DOHH2 (cell line): ENCODE data around the gene HINFP.
A peak's percentile ranks its signal among the peaks of the same experiment; 100 is the strongest.

Experiments
- EZH2phosphoT487 ChIP-seq: fragments of 200-600 bp; sonication (generic); IDR thresholded peaks from 2 replicates; pipeline ENCODE4 v1.6.1; 2017; ENCODE audit warnings: borderline replicate concordance, mild to moderate bottlenecking, antibody characterized with exemption, low read length, moderate library complexity, mixed read lengths
- TF ChIP-seq, protein P1 (sequence below): fragments of 200-600 bp; sonication (generic); IDR thresholded peaks from one replicate; pipeline ENCODE4 v1.5.1; 2014; ENCODE audit warnings: antibody characterized with exemption, mild to moderate bottlenecking, low read depth, low read length; ENCODE audit not compliant: poor library complexity, severe bottlenecking

DNA sequence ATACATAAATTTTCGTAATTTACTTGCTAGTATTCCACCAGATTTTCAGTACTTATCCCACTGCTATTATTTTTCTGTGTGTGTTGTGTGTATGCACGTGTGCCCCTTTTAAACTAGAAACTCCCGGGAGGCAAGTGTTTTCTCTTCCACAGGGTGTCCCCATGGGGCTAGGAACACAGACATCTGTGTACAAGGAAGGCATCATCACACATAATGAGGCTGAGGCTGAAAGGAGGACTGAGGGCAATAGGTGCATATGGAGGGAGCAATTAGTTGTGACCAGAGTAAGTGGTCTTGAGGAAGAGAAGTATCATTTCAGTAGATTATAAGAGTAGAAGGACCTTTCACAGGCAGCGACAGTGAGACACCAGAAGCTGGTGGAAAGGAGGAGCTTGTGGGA lies 17.6 kb upstream of the HINFP start:
- TF ChIP-seq, protein P1, sequence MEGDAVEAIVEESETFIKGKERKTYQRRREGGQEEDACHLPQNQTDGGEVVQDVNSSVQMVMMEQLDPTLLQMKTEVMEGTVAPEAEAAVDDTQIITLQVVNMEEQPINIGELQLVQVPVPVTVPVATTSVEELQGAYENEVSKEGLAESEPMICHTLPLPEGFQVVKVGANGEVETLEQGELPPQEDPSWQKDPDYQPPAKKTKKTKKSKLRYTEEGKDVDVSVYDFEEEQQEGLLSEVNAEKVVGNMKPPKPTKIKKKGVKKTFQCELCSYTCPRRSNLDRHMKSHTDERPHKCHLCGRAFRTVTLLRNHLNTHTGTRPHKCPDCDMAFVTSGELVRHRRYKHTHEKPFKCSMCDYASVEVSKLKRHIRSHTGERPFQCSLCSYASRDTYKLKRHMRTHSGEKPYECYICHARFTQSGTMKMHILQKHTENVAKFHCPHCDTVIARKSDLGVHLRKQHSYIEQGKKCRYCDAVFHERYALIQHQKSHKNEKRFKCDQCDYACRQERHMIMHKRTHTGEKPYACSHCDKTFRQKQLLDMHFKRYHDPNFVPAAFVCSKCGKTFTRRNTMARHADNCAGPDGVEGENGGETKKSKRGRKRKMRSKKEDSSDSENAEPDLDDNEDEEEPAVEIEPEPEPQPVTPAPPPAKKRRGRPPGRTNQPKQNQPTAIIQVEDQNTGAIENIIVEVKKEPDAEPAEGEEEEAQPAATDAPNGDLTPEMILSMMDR = peak; percentile 39
- TF ChIP-seq EZH2phosphoT487 = no peak
